HG03439 (cell line): Measurements from ENCODE around the gene NFATC4.
"Not testable (repeated sequence)": the region's sequence is repeated elsewhere in the genome, so short reads cannot be mapped to it uniquely, and the experiment has no call there.

Experiments
- ATAC-seq: cut with Tn5 transposase; IDR thresholded peaks from one replicate; pipeline ENCODE4 v1.9.1; 2021; ENCODE audit warnings: mild to moderate bottlenecking, moderate library complexity; ENCODE audit not compliant: unreplicated experiment

The NFATC4 gene

DNA sequence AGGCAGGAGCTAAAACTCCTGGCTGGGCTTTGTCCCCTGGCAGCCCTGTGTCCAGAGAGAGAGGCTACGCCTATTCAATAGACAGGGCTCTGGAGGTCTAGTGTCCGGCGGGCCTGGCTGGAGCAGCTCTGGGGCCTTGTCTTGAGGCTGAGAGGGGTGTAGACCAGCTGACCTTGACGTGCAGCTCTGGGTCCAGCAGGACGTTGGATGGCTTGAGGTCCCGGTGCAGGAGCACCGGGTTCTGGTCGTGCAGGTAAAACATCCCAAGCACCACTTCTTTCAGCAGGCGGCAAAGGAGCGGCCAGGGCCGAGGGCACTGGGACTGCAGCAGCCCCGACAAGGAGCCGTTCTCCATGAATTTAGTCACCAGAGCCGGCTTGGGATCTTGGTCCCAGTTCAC, 29.1 kb upstream of the NFATC4 start:
- no peak for ATAC-seq

DNA sequence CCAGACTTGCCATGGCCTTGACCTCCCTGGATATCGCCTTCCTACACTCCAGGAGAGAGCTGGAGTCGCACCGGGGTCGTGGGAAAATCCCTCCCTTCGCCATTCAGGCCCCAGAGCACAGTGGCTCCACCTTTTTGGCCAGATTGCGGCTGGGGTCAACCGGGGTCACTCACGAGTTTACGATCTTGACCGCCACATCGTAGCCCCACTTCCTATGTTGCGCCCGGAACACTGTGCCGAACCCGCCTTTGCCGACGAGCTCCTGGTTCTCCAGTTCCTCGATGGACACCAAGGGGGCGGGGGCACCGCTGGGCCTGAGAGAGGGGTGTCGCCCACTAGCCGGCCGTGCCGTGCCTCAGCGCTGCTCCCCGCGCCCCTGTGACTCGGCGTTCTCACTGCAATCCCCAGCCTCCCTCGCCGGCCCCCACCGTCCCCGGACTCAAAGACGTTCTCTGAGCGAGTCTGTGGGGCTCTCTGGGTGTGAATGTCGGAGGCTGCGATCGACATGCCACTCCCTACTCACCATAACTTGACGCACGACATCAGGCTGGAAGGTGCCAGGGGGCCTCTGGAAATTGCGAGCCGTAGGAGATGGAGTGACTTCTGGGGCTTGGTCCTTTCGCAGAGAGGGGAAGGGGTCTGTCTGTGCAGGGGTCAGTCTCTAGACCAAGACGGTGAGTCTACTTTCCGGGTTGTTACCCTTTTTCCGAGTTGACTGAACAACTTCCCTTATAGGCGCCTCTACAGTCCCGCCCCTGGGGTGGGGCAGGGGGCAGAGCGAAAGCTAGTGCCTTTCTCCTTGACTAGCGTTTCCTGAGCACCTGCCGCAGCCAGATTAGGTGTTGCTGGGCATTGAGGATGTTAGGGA, 28.5 kb upstream of the NFATC4 start, which contains the start of gene RIPK3:
Gene RIPK3 (minus strand): TSS at position 708 of the 868 bp plus-strand sequence. CDS start 165 bp downstream, at position 543.
- peak; percentile 78 for ATAC-seq

- ATAC-seq: no peak
Measured at GRCh38 chr14:24340606-24341005, 27.4 kb upstream of the NFATC4 start.

DNA sequence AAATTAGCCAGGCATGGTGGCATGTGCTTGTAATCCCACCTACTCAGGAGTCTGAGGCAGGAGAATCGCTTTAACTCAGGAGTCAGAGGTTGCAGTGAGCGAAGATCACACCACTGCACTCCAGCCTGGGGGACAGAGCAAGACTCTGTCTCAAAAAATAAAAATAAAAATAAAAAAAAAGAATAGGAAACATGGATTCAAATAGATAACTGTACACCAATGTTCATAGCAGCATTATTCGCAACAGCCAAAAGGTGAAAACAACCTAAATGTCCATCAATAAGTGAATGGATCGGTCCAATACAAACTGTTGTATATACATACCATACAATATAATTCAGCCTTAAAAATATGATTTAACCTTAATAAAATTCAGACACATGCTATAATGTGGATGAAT, 25.1 kb upstream of the NFATC4 start:
- ATAC-seq: no peak

GRCh38 chr14:24343795-24344660, 24.0 kb upstream of the NFATC4 start:
- ATAC-seq: no peak

- ATAC-seq: no peak
Measured at GRCh38 chr14:24347134-24347533, 20.9 kb upstream of the NFATC4 start.

GRCh38 chr14:24348186-24348585, 19.8 kb upstream of the NFATC4 start:
- ATAC-seq: no peak

GRCh38 chr14:24349742-24350141, 18.2 kb upstream of the NFATC4 start:
- ATAC-seq: no peak

DNA sequence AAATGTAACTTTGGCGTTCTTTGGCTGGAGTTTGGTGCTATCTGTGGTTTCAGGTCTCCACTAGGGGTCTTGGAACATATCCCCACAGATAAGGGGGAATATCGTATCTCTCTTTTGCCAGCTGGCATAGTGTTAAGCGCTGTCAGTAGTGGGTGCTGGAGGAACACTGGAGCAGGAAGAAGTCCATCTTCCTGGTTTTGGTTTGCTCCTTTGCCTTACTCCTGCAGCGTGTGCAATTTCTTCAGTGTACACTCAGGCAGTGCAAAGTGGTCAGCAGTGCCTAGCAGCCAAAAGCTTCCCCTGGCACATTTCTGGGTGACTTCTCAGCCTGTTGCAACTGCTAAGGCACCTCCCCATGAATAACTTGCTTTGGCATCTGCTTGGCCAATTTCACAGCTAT, 16.5 kb upstream of the NFATC4 start:
- ATAC-seq: no peak

- no peak for ATAC-seq
Measured at GRCh38 chr14:24353559-24354481, 14.2 kb upstream of the NFATC4 start.

- ATAC-seq: not testable (repeated sequence)
Measured at GRCh38 chr14:24354482-24354825, 13.5 kb upstream of the NFATC4 start.

DNA sequence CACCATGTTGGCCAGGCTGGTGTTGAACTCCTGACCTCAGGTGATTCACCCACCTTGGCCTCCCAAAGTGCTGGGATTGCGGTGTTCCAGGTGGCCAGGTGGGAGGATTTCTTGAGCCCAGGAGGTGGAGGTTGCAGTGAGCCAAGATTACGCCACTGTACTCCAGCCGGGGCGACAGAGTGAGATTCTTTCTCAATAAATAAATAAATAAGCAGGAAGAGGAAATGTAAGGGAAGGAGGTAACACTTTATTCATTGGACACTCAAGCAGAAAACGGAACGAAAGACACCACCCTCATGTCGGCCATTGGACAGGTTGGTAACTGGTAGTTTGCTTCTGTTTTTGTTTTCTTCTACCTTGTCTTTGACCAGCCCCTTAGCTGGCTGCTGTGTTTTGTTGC, 13.0 kb upstream of the NFATC4 start:
- no peak for ATAC-seq

DNA sequence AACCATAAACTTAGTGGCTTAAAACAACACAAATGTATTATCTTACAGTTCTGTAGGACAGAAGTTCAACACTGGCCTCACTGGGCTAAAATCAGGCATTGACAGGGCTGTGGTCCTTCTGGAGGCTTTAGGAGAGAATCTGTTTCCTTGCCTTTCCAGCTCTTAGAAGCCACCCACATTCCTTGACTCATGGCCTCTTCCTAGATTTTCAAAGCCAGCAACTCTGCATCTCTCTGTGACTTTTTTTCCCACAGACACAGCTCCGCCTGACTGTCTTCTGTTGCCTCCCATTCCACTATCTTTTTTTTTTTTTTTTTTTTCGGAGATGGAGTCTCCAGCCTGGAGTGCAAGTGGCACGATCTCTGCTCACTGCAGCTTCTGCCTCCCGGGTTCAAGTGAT, 11.8 kb upstream of the NFATC4 start:
- ATAC-seq: no peak

DNA sequence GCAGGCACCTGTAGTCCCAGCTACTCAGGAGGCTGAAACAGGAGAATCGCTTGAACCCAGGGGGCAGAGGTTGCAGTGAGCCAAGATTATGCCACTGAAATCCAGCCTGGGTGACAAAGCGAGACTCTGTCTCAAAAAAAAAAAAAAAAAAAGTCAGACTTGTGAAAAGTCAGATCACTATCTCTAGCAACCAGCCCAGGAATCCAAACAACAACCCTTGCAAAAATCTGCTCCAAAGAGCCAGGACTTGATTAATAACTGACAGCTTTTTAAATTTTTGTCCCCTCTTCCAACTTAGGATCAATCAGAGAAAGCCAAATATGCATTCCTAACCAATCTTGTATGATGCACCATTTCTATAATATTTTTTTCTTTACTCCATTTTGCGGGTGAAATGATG, 7.7 kb upstream of the NFATC4 start:
- ATAC-seq: no peak

- no peak for ATAC-seq
Measured at GRCh38 chr14:24361326-24361725, 6.7 kb upstream of the NFATC4 start.

GRCh38 chr14:24362241-24362960, 5.6 kb upstream of the NFATC4 start:
- no peak for ATAC-seq

DNA sequence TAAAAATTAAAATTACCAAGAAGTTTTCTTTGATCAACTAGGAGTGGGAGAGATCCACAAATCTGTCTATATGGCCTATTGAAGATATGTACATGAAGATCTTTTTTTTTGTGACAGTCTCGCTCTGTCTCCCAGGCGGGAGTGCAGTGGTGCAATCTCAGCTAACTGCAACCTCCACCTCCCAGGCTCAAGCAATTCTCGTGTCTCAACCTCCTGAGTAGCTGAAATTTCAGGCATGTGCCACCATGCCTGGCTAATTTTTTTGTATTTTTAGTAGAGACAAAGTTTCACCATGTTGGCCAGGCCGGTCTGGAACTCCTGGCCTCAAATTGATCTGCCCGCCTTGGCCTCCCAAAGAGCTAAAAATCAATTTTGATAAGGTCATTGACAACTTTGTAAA, 4.6 kb upstream of the NFATC4 start:
- ATAC-seq: no peak

- ATAC-seq: no peak
Measured at GRCh38 chr14:24364841-24365240, 3.1 kb upstream of the NFATC4 start.

DNA sequence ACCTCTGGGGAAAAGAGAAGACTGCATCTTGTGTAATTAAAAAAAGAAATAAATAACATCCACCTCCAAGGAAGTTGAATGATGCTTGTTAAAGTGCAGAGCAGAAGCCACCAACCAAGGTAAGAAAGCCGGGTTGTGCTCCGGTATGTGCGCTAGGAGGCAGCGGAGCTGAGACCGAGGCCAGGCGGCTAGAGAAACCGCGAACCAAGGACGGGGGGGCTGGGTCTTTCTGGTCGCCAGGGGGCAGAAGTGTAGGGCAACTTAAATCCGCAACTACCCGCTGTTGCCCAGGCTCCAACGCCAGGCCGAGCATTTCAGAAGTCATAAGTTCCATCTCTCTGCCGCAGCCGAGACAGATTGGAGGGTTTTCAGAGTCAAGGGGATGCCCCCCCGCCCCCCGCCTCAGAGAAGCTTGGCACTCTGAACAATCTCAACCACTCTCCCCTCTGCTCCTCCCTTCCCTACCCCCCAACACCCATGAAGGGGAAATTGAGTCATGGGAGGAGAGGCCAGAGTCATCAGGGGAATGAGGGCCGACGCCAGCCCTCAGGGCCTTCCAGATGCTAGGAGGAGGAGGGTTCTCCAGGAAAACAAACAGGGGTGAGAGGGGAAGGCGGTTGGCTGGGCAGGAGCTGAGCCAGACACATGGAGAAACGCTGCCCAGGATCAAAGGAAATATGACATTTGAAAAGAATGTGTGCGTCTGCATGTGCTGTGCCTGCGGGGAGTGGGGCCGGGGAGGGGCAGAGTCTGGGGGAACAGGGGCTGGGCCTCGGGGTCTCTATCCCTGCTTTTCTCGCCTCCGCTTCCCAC, 2.2 kb upstream of the NFATC4 start:
- ATAC-seq: peak; percentile 45

DNA sequence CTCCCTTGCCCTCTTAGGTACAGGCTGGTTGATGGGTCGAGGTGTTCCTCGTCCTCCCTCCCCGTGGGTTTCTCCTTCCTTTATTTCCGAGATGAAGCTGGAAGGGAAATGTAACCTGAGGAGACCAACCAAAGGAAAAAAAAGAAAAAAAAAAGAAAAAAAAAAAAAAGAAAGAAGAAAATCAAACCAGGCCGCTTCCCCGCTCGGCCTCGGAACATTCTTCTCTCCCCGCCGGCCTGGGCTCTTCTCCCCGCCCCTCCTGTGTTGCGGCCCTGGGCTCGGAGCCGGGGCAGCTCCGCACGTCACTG, 1.6 kb upstream of the NFATC4 start:
- ATAC-seq: no peak
